Mucosa of descending colon (tissue), 3 donors: ENCODE results near the gene DYNLT4. TPM values are rescaled to one million over a fixed set of nuclear protein-coding genes. Genes with fewer than 3 reads are reported as not detected.

Source experiments
- ATAC-seq: fragments of 200-7000 bp; cut with Tn5 transposase; one replicate; pipeline ENCODE4 v1.9.1; 2020; ENCODE audit warnings: mild to moderate bottlenecking, moderate library complexity
- DNase-seq, 3 donors: peaks; one replicate each; pipeline ENCODE4 v3.0.0-alpha.2; 2020
- H3K36me3 ChIP-seq: fragments of 200-600 bp; one replicate; pipeline ENCODE4 v1.8.0; 2021; ENCODE audit warnings: low read depth, mild to moderate bottlenecking
- H3K4me1 ChIP-seq: fragments of 200-600 bp; one replicate; pipeline ENCODE4 v1.8.0; 2021; ENCODE audit warnings: low read depth, mild to moderate bottlenecking
- H3K4me3 ChIP-seq: fragments of 200-600 bp; one replicate; pipeline ENCODE4 v1.8.0; 2021; ENCODE audit warnings: mild to moderate bottlenecking
- H3K9me3 ChIP-seq: fragments of 200-600 bp; one replicate; pipeline ENCODE4 v1.8.0; 2021; ENCODE audit warnings: mild to moderate bottlenecking
- CTCF ChIP-seq: fragments of 200-600 bp; IDR thresholded peaks from one replicate; pipeline ENCODE4 v1.8.0; 2022; ENCODE audit warnings: antibody characterized with exemption, mild to moderate bottlenecking
- intact Hi-C, 2 donors: fragments of 100-400 bp; cut with DNase I in 1 of 2; cut with micrococcal nuclease in 1 of 2; formaldehyde crosslinking; loops; one replicate each; pipeline versions ENCODE4 v1.11.0 to v1.11.1; 2022; cut with DNase I, micrococcal nuclease
- total RNA-seq, 3 donors: library from RNA; stranded (reverse); fragmentation: NEBNext Ultra II Directional in 2 of 3; extraction: Animal tissue kit (Norgen Biotek cat#: 25700) in 2 of 3; gene quantifications; one replicate each; pipeline versions ENCODE4 v1.2.1 to v1.2.4, GENCODE V29; 2021 to 2023
- donor health status: DM: no; HTN: no; CAD: no; lungs with moderate emphysema.
- donor health status: DM: no; HTN: no; CAD: no.
- donor health status: DM: no; HTN: yes; CAD: no.

DYNLT4 gene
- total RNA-seq, 3 donors from 2014 or later: 0.67 to 1.6 TPM; not detected in 1

GRCh38 chr1:44849575-44850132 is 42.5 kb upstream of the DYNLT4 start:
- DNase-seq (no peak), ATAC-seq (no peak)
- Histone ChIP-seq H3K4me3 (no peak overlapping the region), H3K36me3 (no peaks in the 10 kb centered on the region), H3K9me3 (no peaks in the 10 kb centered on the region), H3K4me1 (no peaks in the 10 kb centered on the region)
- no peak for TF ChIP-seq CTCF
- intact Hi-C loops: no loop called here

- DNase-seq (no peak), ATAC-seq (no peak)
- Histone ChIP-seq H3K36me3 (no peaks in the 10 kb centered on the region), H3K4me1 (no peaks in the 10 kb centered on the region), H3K4me3 (no peak overlapping the region), H3K9me3 (no peaks in the 10 kb centered on the region)
- intact Hi-C loops: no loop called here
- no peak for TF ChIP-seq CTCF
These were observed 41.5 kb upstream of the DYNLT4 start for GRCh38 chr1:44848456-44849181.

GRCh38 chr1:44847845-44848244 is 40.7 kb upstream of the DYNLT4 start:
- TF ChIP-seq CTCF: no peak
- no peaks in the 10 kb centered on the region for H3K36me3 ChIP-seq

GRCh38 chr1:44846985-44847384 is 39.8 kb upstream of the DYNLT4 start:
- Histone ChIP-seq H3K9me3 (no peaks in the 10 kb centered on the region), H3K4me1 (peaks cover 4% of the 10 kb centered on the region), H3K36me3 (no peaks in the 10 kb centered on the region), H3K4me3 (no peak overlapping the region)
- intact Hi-C loops: no loop called here
- DNase-seq (no peak), ATAC-seq (no peak)
- no peak for TF ChIP-seq CTCF

More at GRCh38 chr1:44847845-44848244, 40.7 kb upstream of the DYNLT4 start:
- no peak for DNase-seq
- intact Hi-C loops: no loop called here
- no peak overlapping the region for H3K4me3 ChIP-seq
- no peak for ATAC-seq
- H3K9me3 ChIP-seq: no peaks in the 10 kb centered on the region
- peaks cover 4% of the 10 kb centered on the region for H3K4me1 ChIP-seq

- no peak for TF ChIP-seq CTCF
- peak; percentile 56 to 69 (median 67) for DNase-seq
- Histone ChIP-seq H3K36me3 (no peaks in the 10 kb centered on the region), H3K4me3 (no peak within 1 kb of the TSS), H3K9me3 (no peaks in the 10 kb centered on the region), H3K4me1 (peaks cover 4% of the 10 kb centered on the region)
- ATAC-seq: peak; percentile 80
- intact Hi-C loops: no loop called here
These were observed 35.9 kb upstream of the DYNLT4 start, which contains the start of gene PTCH2 for GRCh38 chr1:44842862-44843655. Gene PTCH2, minus strand, starts transcription at chr1:44843253. Its CDS starts 321 bp downstream, at chr1:44842932.
